Measurements from ENCODE around the gene CHGA. TPM values are rescaled to one million over a fixed set of nuclear protein-coding genes. Genes with fewer than 3 reads are reported as not detected.

Gene CHGA
- total RNA-seq, 1 donor from 2014 or later, result 663 TPM

DNA sequence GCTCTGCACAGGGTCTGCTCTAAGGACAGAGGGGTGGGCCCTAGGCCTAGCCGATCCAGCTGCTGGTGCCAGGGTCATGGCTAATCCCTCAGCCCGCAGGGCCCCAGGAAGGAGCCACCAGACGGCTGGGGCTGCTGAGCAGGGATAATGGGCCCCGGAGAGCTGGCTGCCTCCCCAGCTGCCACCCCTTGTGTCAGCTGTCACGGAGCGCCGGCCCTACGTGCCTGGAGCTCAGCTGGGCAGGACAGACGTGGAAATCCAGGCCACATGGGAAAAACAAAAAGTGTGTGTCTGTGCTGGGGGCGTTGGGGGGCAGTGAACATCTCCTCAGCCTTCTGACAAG lies 36.2 kb downstream of the CHGA start:
- peaks cover 15% of the 10 kb centered on the region for H3K27me3 Mint-ChIP-seq (ENCODE audit: unreplicated experiment)
- H3K27ac Mint-ChIP-seq (ENCODE audit: unreplicated experiment), result peak overlapping the region; percentile 90
- peaks cover 51% of the 10 kb centered on the region for H3K4me1 Mint-ChIP-seq (ENCODE audit: low read depth, unreplicated experiment)
- H3K9me3 Mint-ChIP-seq (ENCODE audit: unreplicated experiment), result peaks cover 16% of the 10 kb centered on the region
- DNase-seq, result peak; percentile 84
- peak overlapping the region; percentile 78 for H3K4me3 Mint-ChIP-seq (ENCODE audit: unreplicated experiment)
- TF ChIP-seq, protein P1, sequence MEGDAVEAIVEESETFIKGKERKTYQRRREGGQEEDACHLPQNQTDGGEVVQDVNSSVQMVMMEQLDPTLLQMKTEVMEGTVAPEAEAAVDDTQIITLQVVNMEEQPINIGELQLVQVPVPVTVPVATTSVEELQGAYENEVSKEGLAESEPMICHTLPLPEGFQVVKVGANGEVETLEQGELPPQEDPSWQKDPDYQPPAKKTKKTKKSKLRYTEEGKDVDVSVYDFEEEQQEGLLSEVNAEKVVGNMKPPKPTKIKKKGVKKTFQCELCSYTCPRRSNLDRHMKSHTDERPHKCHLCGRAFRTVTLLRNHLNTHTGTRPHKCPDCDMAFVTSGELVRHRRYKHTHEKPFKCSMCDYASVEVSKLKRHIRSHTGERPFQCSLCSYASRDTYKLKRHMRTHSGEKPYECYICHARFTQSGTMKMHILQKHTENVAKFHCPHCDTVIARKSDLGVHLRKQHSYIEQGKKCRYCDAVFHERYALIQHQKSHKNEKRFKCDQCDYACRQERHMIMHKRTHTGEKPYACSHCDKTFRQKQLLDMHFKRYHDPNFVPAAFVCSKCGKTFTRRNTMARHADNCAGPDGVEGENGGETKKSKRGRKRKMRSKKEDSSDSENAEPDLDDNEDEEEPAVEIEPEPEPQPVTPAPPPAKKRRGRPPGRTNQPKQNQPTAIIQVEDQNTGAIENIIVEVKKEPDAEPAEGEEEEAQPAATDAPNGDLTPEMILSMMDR (IDR thresholded peaks at IDR 0.05; ENCODE audit: partially characterized antibody, unreplicated experiment), result no peak
- H3K36me3 Mint-ChIP-seq (ENCODE audit: unreplicated experiment), result no peaks in the 10 kb centered on the region

GRCh38 chr14:92959761-92960680 lies 37.1 kb downstream of the CHGA start:
- TF ChIP-seq, protein P1 (IDR thresholded peaks at IDR 0.05; ENCODE audit: partially characterized antibody, unreplicated experiment), result peak; percentile 6
- H3K4me1 Mint-ChIP-seq (ENCODE audit: low read depth, unreplicated experiment), result peaks cover 48% of the 10 kb centered on the region
- peaks cover 15% of the 10 kb centered on the region for H3K27me3 Mint-ChIP-seq (ENCODE audit: unreplicated experiment)
- peak overlapping the region; percentile 90 for H3K27ac Mint-ChIP-seq (ENCODE audit: unreplicated experiment)
- peaks cover 16% of the 10 kb centered on the region for H3K9me3 Mint-ChIP-seq (ENCODE audit: unreplicated experiment)
- no peaks in the 10 kb centered on the region for H3K36me3 Mint-ChIP-seq (ENCODE audit: unreplicated experiment)
- DNase-seq, result no peak
- H3K4me3 Mint-ChIP-seq (ENCODE audit: unreplicated experiment), result peak overlapping the region; percentile 78

DNA sequence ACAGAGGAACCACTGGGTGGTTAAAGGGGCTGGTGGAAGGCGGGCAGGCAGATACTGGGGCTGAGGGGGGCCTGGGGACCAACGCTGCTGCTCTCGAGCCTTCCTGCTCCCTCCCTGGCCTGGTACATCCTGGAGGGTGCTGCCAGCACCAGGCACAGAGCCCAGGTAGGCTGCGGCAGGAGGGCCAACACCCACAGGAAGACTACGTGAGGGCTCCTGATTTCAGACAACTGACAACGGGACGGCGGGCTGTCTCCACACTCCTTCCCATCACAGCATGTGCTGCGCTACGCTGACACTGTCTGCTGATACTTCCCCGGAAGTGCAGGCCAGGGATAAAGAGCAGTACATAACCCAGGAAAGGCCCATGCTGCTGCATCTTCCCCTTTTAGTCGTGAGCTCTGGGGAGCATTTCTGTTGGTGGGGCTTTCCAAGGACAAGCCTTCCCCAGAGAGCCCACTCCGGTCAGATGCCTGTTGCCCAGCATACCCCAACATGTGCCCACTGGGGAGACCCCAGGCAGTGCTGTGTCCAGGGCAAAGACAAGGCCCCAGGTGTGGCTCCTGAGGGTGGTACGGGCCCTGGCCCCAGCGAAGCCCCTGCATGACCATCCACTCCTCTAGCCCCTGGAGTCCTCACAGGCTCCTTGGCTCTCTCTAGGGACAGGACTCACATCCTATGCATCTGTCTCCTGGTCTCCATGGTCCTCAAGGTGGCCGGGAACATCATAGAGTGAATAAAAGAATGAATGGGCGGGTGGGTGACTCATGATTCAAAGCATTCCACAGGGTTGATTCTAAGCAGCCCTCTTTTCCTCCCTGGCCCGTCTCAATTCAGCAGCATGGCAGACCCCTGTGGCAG lies 38.0 kb downstream of the CHGA start:
- Mint-ChIP-seq H3K27ac (ENCODE audit: unreplicated experiment) (peak overlapping the region; percentile 90), H3K4me3 (ENCODE audit: unreplicated experiment) (peak overlapping the region; percentile 42), H3K27me3 (ENCODE audit: unreplicated experiment) (peaks cover 15% of the 10 kb centered on the region), H3K4me1 (ENCODE audit: low read depth, unreplicated experiment) (peaks cover 47% of the 10 kb centered on the region), H3K36me3 (ENCODE audit: unreplicated experiment) (no peaks in the 10 kb centered on the region), H3K9me3 (ENCODE audit: unreplicated experiment) (peaks cover 16% of the 10 kb centered on the region)
- TF ChIP-seq, protein P1 (IDR thresholded peaks at IDR 0.05; ENCODE audit: partially characterized antibody, unreplicated experiment), result no peak
- DNase-seq, result no peak

DNA sequence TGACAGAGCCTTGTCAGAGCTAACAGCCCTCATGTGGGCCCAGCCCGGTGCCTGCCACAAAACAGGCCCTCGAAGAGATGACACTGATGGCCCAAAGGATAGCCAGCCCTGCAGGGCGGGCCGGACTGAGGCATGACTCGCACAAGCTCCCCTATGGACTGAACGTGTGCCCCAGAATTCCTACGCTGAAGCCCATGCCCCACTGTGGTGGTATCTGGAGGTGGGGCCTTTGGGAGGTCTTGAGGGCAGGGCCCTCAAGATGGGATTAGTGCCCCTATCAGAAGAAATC lies 38.6 kb downstream of the CHGA start:
- no peak overlapping the region for H3K27ac Mint-ChIP-seq (ENCODE audit: unreplicated experiment)
- no peak overlapping the region for H3K4me3 Mint-ChIP-seq (ENCODE audit: unreplicated experiment)
- no peak for DNase-seq
- no peaks in the 10 kb centered on the region for H3K36me3 Mint-ChIP-seq (ENCODE audit: unreplicated experiment)
- TF ChIP-seq, protein P1 (IDR thresholded peaks at IDR 0.05; ENCODE audit: partially characterized antibody, unreplicated experiment), result no peak
- peaks cover 43% of the 10 kb centered on the region for H3K4me1 Mint-ChIP-seq (ENCODE audit: low read depth, unreplicated experiment)
- H3K9me3 Mint-ChIP-seq (ENCODE audit: unreplicated experiment), result peaks cover 14% of the 10 kb centered on the region
- H3K27me3 Mint-ChIP-seq (ENCODE audit: unreplicated experiment), result peaks cover 15% of the 10 kb centered on the region
